AG09319 (cell line): Measurements from ENCODE around the gene HSPB8.
"Not testable (repeated sequence)": the region's sequence is repeated elsewhere in the genome, so short reads cannot be mapped to it uniquely, and the experiment has no call there.

ENCODE experiments used
- DNase-seq: peaks from one replicate; pipeline ENCODE4 v3.0.0-alpha.2; 2010; ENCODE audit warnings: low read depth; ENCODE audit errors: extremely low read depth
- TF ChIP-seq, protein P1 (sequence below): IDR thresholded peaks from 2 replicates; pipeline ENCODE4 v1.5.1; 2011; ENCODE audit warnings: low read depth, mild to moderate bottlenecking, inconsistent platforms, low read length, moderate library complexity

The HSPB8 gene

DNA sequence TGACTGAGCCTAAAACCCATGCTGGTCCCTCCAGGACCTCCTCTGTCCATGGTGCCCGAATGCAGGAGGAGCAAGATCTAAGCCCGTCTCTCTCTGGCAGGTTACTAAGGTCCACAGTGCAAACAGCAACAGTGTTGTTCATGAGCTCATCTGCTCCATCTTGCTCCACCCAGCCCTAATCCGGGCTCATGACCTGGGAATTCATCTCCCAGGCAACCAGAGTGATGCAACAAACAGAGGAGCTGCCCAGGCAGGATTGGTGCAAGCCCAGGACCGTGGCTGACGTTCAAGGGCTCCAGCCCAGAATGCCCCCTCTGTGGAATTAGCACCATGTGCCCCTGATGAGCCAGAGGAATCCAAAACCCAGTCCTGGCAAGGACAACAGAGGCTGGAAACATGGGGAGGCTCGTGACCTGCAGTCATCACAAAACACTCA, 29.9 kb downstream of the HSPB8 start:
- DNase-seq = peak; percentile 7
- TF ChIP-seq, protein P1, sequence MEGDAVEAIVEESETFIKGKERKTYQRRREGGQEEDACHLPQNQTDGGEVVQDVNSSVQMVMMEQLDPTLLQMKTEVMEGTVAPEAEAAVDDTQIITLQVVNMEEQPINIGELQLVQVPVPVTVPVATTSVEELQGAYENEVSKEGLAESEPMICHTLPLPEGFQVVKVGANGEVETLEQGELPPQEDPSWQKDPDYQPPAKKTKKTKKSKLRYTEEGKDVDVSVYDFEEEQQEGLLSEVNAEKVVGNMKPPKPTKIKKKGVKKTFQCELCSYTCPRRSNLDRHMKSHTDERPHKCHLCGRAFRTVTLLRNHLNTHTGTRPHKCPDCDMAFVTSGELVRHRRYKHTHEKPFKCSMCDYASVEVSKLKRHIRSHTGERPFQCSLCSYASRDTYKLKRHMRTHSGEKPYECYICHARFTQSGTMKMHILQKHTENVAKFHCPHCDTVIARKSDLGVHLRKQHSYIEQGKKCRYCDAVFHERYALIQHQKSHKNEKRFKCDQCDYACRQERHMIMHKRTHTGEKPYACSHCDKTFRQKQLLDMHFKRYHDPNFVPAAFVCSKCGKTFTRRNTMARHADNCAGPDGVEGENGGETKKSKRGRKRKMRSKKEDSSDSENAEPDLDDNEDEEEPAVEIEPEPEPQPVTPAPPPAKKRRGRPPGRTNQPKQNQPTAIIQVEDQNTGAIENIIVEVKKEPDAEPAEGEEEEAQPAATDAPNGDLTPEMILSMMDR = no peak

DNA sequence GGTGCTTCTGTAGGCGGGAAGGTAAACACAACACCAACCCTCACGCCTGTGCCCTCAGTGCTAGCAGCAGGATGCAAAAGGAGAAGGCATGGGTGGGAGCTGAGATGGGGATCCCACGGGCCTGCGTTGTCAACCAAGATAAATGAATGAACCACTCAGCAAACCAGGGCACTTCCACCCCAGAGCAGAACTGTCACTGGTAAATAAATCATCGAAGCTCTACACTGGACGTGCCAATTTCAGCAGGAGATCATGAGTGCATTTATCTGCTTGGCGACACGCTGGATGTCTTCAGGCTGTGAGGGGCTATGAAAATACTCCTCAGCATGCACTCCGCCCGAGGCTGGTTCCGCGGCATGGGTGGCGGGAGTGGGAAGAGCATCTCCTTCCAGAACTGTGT, 33.2 kb downstream of the HSPB8 start:
- no peak for DNase-seq
- TF ChIP-seq, protein P1 = no peak

DNA sequence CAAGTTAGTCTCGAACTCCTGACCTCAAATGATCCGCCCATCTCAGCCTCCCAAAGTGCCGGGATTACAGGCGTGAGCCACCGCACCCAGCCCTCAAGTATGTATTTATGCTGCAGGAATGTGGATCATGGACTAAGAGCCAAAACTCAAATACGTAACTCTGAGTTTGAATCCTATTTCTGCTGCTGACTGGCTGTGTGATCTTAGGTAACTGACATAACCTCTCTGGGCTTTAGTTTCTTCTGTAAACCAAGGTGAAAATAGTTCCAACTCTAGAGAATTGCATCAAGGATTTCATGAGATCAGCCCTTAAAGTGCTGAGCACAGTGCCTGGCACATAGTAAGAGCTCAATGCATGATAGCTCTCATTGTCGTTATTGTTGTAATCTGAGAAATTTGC, 37.4 kb downstream of the HSPB8 start:
- no peak for DNase-seq
- TF ChIP-seq, protein P1 = no peak

DNA sequence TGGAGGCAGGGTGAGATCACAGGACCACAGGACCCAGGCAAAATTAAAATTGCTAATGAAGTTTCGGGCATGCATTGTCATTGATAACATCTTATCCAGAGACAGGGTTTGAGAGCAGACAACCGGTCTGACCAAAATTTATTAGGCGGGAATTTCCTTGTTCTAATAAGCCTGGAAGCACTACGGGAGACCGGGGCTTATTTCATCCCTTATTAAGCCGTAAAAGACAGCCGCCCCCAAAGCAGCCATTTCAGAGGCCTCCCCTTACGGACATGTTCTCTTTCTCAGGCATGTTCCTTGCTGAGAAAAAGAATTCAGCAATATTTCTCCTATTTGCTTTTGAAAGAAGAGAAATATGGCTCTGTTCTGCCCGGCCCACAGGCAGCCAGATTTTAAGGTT, 40.1 kb downstream of the HSPB8 start:
- DNase-seq = not testable (repeated sequence)

DNA sequence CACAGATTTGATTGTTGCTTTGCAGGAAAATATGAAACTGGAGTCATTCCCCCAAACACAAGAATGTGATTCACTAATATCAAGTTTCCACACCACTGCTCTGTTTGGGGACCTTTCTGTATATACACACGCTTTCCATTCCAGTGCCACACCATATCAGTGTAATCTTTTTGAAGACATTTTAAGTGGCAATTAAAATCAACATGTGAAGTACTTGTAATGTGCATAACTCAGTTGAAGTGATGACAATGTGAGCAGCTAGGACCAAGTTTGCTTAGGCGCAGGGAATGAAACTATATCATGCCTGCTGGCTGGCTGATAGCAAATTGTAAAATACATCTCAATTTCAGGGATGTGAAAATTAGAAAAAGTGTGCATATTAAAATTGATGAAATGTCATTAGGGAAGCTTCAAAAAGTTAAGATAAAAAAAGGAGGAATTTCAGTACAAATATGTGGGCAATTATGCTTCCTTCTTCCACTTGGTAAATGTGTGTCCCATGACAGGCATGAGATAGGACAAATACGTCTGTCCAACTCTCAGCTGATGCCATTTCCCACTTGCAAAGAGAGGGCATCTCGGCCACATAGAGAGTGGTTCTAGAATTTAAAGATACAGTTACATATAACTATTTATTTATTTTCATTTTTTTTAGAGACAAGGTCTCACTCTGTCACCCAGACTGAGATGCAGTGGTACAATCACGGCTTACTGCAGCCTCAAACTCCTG, 43.7 kb downstream of the HSPB8 start:
- no peak for DNase-seq
- TF ChIP-seq, protein P1 = no peak

- TF ChIP-seq, protein P1 = no peak
- DNase-seq = no peak
These were observed 46.7 kb downstream of the HSPB8 start for GRCh38 chr12:119225454-119225853.

GRCh38 chr12:119227292-119227691, 48.6 kb downstream of the HSPB8 start:
- TF ChIP-seq, protein P1 = no peak
- DNase-seq = no peak

GRCh38 chr12:119229205-119229604, 50.5 kb downstream of the HSPB8 start:
- DNase-seq = no peak
- TF ChIP-seq, protein P1 = no peak
